GM21390 (cell line): ENCODE data around the gene SLC16A6.
A peak's percentile ranks its signal among the peaks of the same experiment; 100 is the strongest.
"Not testable (repeated sequence)": the region's sequence is repeated elsewhere in the genome, so short reads cannot be mapped to it uniquely, and the experiment has no call there.

ENCODE experiments used
- ATAC-seq: cut with Tn5 transposase; IDR thresholded peaks from one replicate; pipeline ENCODE4 v1.9.1; 2021; ENCODE audit not compliant: unreplicated experiment

The SLC16A6 gene

DNA sequence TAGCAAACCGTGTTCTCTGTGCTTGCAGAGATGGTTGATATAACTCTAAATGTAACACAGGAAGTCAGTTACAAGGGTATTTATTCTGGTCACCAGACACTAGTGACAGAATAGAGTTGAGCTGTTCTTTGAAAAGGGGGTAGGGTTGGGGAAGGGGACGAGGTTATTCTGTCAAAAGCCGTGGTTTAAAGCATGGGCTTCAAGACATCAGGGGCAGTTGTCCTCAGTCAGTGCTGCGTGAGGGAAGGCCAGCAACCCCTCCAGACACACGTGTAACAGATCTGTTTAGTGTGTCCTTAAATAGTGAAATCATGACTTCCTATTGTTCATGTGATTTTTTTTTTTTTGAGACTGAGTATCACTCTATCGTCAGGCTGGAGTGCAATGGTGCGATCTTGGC, 37.5 kb downstream of the SLC16A6 start:
- ATAC-seq, result not testable (repeated sequence)

DNA sequence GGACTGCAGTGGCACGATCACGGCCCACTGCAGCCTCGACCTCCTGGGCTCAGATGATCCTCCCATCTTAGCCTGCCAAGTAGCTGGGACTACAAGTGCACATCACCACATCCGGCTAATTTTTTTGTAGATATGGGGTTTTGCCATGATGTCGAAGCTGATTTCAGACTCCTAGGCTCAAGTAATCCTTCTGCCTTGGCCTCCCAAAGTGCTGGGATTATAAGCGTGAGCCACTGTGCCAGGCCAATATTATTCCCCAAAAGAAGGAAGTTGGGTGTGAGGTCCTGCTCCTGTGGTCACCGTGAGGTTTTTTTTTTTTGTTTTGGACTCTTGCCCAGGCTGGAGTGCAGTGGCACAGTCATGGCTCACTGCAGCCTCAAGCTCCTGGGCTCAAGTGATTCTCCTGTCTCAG, 41.6 kb downstream of the SLC16A6 start:
- no peak for ATAC-seq

DNA sequence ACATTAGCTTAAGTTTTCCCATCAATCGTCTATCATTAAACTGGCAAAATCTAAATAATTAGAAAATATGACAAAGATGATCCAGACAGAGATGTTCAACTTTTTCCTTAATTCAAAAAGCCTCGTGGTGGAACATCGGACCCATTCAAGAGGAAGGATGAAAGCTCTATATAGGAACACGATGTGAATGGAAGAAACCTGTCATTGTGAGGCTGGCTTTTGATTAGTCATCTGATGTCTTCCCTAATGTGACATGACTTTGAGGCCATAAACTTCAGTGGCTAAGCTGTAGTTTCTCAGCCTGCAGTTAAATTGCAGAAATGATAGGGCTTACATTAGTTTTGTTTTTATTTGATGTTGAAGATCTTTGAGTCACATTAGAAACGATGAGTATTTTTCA, 42.0 kb downstream of the SLC16A6 start:
- ATAC-seq, result no peak

DNA sequence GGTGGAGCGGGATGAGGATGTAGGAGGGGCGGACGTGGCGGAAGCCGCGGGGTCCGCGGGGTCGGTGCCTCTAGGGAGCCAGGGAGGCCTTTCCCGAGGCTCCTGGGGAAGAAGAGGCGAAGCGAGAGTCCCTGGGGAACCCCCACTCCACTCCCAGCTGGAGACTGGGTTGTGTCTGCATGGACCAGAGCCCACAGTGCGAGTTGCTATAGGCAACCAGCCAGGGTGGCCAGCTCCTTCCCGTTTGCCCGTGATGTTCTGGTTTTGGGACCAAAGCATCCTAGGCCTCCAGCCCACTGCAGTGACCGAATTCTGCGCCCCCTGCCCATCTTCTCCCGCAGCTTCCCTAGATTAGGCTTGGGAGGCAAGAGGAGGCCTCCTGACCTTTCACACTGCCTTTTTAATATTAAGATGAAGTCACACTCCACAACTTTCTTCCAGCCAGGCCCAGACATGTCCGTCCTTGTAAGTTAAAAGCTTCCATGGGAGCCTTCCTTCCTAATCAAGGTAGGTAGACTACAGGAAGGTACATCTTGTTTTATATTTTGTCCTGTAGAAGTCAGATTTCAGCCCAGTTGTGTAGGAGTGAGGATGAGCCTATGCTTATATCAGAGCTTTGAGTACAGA, 42.6 kb downstream of the SLC16A6 start:
- ATAC-seq, result peak; percentile 22

DNA sequence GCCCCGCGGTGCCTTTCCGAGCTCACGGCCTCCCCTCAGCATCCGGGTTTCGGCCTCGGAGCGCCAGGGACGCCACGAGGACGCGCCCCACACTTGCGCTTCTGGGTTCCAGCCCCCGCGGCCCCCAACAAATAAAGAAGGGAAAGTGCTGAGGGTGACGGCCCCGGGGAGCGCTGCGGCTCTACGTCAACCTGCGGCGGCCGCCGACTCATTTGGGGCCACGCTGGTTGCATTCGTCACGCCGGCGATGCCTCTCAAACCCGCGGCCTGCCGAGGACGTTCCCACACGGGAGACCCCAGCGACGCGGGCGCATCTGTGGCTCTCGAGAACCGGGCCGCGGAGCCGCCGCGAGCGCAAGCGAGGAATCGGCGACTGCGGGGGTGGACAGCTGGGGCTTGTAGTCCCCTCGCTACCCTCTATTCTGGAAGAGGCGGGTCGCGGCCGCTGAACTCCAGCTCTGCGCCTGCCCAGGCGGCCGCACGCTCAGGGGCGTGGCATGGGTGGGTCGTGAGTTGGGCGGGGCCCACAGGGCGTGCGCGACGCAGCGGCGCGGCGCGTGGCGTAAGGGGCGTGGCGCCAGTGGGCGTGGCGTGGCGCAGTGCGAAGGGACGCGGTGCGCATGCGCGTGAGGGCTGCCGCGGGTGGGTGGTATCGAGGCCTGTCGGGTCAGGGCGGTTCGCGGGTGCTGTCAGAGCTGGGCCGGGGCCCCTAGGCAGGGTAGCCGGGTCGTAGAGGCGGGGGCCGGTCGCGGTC, 43.3 kb downstream of the SLC16A6 start, which contains the start of gene AMZ2:
AMZ2 (plus strand) TSS at position 599 of the 754 bp plus-strand sequence. CDS start 2,145 bp downstream, outside the sequence.
- peak; percentile 88 for ATAC-seq

DNA sequence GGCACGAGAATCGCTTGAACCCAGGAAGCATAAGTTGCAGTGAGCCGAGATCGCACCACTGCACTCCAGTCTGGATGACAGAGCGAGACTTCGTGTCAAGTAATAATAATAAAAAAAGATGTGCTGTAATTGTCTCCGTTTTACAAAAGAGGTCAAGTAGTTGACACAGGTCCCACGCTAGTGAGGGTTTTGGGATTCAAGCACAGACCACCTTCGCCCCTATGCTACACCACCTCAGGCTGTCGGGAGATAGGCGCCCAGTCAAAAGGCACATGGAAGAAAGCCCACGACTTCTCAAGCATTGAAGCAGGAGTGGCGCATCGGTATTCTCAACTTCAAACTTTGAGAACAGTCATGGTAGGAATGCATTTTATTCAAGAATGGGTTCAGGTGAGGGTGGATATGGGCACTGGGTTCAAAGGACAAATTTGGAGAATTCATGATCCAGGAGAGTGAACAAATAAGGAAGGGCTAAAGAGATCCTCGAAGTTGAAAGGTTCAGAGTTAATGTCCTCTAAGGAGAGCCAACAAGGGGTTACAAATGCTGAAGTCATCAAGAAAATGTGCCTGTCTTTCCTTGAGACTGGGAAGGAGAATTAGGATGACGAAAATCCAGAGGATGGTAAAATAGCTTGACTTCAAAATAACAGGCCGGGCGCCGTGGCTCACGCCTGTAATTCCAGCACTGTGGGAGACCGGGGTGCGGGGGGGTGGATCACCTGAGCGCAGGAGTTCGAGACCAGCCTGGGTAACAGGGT, 44.5 kb downstream of the SLC16A6 start:
- ATAC-seq, result no peak

DNA sequence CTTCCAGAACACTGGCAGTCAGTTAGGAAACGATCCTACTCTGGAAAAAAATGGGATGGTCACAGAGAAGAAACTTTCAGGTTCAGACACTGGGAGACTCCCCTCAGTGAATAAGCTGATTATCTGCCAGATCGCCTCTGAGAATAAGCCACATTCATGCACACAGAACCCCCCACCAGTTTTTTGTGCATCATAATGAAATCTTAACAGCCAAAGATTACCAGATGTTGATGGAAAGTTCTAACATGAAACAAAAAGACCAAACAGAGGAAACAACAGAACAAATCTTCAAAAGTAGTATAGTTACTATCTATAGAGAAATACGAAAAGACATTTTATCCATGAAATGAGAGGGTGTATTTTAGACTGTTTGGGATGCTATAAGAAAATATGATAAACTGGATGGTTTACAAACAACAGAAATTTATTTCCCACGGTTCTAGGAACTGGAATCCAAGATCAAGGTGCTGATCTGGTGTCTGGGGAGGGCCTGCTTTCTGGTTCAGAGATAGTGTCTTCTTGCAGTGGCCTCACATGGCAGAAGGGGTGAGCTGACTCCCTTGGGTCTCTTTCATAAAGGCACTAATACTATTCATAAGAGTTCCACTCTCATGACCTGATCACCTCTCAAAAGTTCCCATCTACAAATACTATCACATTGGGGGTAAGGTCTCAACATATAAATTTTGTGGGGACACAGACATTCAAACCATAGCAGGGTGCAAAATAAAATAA, 51.1 kb downstream of the SLC16A6 start:
- no peak for ATAC-seq

DNA sequence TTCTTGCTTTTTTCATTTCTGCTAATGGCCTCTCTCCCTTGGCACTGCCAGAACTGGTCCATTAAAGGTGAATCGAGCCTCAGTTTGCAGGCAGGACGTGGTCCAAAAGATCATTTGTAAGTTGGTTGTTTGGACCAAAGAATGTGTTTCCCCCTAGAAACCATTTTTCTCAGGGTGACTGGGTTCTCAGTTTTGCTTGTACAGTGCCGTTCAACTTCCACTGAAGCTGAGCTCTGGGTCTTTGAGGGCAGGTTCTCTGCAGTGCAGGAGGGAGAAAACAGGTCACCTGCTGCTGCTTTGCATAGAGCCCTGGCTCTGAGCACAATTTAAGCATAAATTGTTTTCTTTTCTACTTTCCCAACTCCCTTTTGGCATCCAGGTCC, 52.1 kb downstream of the SLC16A6 start:
- ATAC-seq, result no peak

DNA sequence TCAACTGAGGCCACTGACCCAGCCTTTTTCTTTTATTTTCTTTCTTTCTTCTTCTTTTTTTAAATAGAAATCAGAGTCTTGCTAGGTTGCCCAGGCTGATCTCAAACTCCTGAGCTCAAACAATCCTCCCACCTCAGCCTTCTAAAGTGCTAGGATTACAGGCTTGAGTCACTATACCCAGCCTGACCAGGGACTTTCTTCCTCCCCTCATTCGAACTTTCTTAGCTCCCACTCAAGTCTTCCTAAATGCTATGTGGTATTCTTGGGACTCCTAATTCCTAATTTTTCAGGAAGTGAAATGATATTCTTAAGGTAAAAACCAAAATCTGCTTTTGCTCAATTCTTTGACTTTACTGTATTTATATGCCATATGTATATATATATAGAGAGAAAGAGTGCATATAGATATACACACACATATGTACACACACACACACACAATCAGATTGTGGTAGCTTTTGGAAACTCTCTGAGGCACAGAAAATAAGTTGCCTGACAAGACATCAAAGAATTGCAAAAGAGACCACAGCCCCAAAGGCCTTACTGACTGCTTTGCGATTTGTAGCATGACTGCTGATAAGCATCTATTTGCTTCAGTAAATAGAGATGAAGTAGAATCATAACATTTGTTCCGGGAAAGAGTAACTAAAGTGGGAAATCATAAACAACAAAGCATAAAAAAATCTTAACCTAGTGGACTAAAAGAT, 52.6 kb downstream of the SLC16A6 start:
- ATAC-seq, result peak; percentile 2

DNA sequence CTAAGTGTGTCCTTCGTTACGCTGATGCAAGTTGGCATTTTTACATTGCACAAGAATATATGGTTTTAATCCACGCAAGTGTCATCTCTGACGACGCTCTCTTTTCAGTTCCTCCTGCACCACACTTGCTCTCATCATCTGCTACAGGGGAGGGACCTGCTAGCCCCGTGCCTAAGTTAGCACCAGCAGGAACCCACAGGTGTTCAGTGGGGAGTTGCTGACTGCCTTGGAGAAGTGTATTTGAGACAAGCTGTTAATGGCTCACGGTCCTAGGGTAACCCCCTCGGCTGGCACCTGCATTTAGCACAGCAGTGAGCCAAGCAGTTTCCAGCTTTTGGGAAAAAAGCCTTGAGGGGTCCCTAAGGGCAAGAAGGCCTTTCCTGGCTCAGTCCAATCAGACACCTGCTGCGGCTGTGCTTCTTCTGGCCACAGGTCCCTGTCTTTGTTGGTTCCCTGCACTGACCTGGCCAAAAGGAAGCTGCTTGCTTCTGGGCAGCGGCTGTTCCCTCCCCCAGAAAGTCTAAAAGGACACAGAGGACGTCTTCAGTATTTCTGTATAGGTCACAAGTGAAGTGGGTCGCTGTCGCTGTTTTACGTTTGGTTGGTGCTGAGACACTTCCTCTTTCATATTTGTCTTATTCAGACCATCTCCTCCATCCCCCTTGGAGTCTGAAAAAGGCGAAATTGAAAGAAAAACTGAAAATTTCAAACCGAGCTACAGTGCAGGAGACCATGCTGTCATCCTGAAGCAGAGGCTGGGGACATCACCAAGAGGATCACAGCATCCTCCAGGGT, 53.4 kb downstream of the SLC16A6 start:
- peak; percentile 70 for ATAC-seq

DNA sequence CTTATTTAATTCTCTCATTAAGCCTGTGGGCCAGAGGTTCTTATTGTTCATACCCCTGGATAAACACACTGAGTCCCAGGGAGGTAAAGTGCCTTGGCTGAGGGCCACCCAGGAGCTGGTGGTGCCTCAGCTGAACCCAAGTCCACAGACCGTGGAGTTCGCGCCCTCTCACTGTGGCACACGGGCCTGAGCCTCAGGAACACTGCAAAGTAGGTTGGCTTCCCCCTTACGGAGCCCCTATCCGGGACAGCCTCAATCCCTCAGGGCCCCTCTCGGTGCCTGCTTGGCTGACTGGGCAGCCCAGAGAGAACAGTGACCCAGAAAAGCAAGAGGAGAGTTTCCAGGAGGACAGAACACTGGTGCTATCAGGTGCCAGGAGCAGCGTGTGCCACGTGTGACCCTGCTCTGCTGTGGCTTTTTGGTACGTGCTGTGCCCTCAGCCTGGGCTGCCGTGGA, 55.6 kb downstream of the SLC16A6 start:
- not testable (repeated sequence) for ATAC-seq

DNA sequence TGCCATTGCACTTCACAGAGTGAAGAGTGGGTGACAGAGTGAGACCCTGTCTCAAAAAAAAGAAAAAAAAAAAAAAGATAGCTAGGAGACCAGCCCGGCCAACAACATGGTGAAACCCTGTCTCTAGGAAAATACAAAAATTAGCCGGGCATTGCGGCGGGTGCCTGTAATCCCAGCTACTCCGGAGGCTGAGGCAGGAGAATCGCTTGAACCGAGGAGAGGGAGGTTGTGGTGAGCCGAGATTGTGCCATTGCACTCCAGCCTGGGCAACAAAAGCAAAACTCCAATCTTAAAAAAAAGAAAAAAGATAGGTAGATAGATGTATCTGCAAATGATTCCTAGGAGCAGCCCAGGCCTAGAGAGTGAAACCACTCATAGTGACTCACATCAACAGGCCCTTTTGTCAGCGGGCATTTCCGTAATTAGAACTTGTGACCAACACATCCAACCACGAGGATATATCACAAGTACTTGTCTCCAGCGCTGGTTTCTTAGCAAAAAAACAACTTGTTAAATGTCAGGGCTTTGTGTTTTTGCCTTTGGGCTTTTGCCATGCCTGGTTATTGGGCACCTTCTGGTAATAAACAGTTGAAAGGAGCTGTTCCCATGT, 56.1 kb downstream of the SLC16A6 start:
- peak; percentile 31 for ATAC-seq

DNA sequence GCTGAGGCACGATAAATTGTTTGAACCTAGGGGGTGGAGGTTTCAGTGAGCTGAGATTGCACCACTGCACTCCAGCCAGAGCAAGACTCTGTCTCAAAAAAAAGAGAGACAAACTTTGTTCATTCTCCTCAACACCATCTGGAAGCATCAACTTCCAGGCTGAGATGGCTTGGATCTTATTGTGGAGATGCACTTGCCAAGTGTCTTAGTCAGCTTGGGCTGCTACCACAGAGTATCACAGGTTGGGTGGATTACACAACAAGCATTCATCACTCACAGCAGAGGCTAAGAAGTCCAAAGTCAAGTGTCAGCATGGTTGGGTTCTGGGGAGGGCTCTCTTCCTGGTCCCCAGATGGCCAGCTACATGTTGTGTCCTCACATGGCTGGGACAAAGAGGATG, 58.2 kb downstream of the SLC16A6 start:
- not testable (repeated sequence) for ATAC-seq

DNA sequence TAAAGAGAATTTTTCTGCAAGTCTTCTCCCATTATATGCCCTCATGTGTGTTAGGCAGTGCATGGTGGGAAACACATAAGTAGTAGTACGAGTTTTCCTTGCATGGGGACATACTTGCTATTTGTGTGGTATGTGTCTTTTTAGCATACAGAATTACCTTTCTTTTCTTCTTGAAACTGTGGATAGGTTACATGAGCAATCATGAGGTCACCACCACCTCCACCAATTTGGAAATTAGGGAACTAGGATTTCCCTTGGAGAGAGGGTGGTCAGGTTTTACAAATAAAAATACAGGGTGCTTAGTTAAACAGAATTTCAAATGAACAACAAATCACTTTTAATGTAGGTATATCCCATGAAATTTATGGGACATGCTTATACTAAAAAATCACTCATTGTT, 59.4 kb downstream of the SLC16A6 start:
- ATAC-seq, result no peak

DNA sequence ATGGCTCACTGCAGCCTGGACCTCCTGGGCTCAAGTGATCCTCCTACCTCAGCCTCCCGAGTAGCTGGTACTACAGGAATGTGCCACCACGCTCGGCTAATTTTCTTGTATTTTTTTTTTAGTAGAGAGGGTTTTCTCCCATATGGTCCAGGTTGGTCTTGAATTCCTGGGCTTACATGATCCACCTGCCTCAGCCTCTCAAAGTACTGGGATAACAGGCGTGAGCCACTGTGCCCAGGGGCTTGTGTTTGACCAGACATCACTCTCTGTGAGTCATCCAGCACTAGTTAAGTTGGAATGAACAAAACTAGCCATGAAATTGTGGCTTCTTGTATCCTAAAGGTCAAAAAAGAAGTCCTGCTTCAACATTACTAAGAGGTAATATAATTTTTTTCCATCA, 59.8 kb downstream of the SLC16A6 start:
- ATAC-seq, result not testable (repeated sequence)

DNA sequence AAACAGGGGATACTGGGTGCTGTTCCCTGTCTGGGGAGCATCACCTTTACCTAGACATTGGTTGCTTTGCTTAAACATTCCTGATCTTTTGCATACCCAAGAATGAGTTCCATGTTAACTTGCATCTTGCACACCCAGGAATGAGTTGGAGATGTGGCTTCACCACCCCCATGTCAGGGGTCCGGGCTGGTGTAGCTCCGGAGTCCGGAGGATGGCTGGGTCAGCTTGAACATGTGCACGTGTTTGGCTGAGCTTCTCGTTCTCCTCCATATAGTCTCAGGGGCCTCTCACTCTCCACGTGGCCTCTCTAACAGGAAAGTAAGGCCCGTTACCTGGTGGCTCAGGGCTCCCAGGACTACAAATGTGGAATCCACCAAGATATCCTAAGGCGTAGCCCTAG, 61.3 kb downstream of the SLC16A6 start:
- ATAC-seq, result no peak

DNA sequence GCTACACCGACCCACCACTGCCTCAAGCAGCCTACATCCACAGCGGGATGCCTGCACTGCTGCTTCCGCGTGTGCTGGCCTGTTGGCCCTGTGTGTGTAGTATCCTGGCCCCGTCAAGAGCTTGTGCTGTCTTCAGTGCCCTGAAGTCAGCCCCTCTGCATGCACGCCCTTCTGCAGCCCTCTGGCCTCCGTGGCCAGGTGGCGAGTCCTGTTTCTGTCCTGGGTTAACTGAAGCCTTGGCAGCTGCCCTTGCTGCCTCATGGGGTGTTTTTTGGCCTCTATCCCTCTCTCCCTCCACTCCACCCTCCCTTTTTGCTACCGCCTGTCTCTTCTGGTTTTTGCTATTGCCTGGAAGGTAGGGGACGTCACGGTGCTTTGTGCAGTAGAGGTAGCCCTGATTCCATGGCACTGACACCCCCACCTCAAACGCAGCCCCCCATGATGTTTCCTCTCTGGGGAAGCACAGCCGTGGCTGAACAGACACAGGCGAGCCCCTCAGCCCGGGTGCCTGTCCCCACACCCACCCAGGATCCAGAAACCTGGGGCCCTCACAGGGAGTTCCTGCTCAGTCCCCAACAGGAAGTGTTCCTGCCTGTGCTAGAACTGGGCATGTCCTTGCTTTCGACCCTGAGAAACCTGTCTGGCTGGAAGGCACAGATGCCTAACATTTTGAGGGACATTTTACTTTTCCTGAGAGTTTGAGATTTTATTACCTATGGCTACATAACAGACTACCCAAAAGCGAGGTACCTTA, 61.9 kb downstream of the SLC16A6 start:
- no peak for ATAC-seq

DNA sequence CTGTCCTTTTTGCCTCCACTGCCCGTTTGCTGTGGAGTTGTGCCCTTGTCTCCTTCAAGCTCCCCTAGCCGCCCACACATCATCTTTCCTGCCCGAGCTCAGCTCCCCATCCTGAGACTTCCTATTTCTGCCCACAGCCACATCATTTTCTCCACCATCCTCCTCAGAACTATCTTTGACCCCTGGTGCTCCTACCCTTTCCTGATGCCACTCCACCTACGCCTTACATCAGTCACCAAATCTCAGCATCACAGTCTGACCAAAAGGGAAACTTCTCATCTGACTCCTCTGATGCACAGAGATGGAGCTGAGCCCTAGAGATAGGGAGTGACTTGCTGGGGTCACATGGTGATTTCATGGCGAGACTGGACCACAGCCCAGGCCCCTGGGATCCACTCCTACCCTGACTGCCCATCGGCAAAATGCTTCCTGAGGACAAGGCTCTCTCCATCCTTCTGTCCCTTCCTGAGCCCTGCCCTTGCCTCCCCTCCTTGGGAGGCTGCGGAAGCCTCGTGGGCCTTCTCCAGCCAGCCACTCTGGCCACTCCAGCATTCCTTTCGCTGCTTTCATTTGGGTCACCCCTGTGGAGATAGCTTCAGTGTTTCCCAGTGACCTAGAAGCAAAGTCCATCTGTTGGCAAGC, 62.8 kb downstream of the SLC16A6 start:
- ATAC-seq, result not testable (repeated sequence)
